NK-92 (cell line): ENCODE measurements around the gene RNF26.

Experiments used
- DNase-seq: peaks from one replicate; lab custom pipeline; 2025; ENCODE audit not compliant: unreplicated experiment; lab: John Stamatoyannopoulos, UW

RNF26 gene

DNA sequence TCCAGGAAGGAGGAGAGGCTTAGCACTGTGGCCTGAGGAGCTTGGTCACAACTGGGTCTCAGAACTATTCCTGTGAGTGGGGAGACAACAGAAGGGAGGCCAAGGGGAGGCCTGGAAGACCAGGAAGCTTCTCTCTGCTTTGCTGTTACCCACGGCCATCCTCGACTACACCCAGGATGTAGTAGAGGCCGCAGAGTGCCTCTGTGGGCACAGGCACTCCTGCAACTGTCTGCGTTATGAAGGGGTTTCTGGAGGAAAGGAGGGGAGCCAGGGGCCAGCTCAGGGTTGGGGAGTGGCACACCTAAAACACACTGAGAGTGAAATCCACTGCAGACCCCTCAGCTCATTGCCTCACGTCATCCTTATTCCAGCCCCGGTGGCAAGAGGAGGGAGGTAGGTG, 16.0 kb downstream of the RNF26 start:
- DNase-seq: no peak

DNA sequence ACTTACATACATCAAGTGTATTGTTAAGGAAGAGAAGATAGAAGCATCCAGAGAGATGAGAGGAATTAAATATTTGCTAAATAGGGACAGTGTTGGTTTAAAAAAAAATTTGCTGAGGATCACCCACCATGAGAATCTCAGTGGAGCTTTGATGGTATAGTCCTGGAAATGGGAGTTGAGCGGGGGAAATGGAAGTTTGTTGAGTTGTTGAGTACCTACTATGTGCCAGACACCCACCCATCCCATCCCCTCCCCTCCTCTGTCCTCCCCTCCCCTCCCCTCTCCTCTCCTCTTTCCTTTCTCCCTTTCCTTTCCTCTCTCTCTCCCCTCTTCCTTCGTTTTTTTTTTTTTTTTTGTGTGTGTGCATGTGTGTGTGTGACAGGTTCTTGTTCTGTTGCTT, 16.9 kb downstream of the RNF26 start:
- no peak for DNase-seq

DNA sequence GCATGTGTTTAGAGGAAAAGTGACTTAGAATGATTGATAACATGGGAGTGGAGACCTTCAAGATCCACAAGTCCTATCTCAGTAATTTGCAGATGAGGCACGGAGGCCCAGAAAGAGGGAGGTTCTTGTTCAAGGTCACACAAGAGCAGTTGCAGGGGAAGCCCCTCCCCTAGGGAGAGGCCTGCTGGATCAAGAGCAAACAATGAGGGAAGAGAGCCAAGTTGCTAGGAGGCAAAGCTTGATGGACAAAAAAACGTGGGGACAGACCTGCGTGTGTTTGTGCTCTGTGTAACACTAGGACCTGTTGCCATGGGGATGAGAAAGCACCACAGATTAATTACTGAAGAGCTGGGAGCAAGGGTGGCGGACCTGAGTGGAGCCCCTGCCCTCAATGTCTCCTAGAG, 18.5 kb downstream of the RNF26 start:
- no peak for DNase-seq

DNA sequence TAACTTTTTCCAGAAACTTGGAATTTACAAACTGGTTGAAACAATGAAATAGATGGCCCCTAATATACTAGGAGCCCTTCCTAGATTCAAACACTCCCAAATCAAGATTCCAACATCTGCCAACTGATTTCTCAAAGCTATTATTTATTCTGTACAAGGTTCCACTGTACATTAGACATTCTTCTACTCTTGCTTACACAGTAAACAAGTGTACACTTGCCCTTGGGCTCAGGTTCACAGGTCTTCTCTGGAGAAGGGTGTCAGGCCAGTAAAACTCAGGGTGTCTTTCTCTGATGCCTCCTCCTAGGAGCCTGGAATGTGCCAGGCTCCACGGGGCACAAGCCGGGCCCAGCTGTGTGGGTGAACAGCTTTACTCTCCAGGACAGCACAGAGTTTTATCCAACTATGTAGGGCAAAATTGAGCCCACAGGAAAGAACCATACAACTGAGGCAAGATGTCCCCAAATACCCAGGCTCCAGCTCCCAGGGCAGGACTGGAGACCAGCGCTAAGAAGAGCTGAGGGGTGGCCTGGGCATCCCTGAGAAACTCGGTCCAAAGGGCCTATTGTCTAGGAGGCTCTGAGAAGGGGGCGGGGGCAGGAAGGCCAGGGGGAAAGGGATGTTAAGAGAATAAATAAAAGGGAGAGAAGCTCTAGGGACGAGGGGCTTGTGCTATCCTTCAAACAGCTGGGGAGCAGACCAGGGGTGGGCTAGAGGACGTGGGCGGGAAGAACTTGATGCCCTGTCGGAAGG, 20.9 kb downstream of the RNF26 start:
- no peak for DNase-seq

DNA sequence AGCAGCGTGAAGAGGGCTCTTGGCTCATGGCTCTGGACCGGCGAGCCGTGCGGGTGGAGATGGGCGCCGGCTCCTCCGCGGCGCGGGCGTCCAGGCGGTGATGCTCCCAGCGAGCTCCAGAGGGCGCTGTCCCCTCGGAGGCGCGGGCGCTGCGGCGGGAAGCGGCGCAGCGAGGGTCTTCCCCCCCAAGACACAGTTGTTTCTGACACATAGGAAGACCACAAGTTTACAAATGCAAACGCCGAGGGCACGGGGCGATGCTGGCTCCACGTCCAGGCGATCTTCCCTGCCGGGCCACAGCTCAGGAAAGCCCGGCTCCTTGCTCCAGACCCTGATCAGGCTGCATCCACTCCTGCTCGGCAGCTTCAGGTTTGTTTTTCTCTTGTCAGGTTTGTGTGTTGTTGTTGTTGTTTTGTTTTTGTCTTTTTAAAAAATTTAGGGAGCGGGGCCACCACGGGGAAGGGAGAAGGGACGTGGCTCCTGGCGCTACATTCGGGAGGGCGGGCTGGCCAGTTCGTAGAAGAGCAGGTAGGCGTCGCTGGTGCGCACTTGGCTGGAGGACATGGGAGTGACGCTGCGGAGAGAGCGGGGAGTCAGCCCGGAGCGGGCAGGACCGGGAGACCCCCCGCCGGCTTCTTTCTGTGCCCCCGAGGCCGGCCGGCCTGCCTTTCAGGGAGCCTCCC, 22.2 kb downstream of the RNF26 start:
- no peak for DNase-seq

DNA sequence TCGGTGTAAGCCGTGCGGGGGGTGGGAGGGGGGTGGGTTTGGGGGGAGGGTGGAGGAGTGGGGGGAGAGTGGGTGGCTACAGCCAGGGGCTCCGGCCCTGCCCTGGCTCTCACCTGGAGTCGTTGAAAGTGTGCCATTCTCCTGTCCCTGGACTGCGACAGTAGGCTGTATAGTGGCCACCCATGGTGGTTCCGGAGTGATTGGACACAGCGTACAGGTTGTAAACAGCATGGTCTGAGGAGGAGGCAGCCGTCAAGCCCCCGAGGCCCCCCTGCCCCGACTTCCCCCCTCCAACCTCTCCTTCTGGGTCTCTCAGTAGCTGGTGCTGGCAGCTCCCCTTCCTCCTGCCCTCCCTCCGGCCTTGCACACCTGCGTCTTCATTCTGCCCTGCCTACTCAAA, 22.7 kb downstream of the RNF26 start:
- no peak for DNase-seq

DNA sequence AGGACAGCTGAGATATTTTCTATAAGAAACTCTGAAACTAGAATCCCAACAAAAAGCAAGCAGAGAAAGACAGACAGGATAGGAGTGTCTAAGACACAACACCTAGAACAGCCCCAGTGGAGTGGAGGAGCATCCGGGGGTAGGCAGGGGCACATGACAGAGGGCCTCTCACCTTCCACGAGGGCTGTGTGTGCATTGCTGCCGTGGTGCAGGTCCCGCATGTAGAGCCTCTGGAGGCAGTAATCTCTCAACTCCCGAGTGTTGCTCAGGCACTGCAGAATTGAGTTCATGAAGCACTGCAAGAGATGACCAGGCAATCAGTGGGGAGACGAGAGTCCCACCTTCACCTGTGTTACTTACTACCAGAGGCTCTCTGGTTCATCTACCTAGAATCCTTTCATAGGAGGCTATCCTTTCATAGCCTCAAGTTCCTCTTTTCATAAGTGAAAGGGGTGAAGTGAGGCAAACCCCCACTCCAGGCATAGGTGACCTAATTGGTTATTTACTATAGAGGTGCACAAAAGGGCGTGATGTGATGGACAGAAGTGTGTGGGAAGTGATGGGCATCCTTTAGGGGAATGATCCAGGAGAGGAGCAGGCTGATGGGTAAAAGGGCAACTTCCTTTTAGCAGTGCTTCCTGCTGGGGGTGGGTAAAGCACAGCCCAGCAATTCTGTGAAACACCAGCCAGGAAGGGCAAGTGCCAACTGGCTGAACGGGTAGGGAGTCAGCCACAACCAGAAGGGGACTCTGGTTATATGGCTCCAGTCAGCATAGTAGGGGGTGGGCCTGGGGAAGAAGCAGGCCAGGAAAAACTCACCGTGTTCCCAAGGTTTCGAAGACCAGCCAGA, 25.3 kb downstream of the RNF26 start:
- DNase-seq: no peak

DNA sequence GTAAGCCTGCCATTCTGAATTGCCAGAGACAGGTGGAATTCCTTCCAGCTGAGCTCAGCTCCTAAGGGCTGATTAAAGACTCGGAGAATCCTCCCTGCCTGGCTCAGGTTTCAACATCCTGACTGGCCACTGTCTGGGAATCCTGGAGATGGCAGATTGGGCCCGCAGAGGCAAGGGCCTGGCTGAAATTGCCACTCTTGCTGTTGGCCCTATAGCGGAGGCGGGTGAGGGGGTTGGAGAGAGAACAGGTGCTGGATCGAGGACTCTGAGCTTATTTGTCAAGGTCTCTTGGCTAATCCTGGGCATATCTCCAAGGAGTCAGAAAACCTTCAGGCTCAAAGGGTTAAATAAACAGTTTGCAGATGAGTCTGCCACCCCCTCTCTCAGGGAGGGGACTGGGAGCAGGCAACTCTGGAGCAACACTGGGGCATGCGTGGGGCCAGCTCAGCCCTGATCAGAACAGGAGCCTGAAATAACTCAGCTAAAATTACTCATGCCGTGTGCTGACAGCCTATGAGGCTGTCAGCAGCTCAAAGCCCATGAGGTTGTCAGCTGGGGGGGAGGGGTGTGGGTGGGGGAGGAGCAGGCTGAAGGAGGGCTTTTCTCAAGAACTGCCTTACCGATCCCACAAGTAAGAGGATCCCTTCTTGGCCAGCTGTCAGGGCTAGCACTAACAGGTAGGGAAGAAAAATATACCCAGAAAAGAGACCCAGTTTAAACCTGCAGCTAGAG, 26.9 kb downstream of the RNF26 start:
- no peak for DNase-seq

DNA sequence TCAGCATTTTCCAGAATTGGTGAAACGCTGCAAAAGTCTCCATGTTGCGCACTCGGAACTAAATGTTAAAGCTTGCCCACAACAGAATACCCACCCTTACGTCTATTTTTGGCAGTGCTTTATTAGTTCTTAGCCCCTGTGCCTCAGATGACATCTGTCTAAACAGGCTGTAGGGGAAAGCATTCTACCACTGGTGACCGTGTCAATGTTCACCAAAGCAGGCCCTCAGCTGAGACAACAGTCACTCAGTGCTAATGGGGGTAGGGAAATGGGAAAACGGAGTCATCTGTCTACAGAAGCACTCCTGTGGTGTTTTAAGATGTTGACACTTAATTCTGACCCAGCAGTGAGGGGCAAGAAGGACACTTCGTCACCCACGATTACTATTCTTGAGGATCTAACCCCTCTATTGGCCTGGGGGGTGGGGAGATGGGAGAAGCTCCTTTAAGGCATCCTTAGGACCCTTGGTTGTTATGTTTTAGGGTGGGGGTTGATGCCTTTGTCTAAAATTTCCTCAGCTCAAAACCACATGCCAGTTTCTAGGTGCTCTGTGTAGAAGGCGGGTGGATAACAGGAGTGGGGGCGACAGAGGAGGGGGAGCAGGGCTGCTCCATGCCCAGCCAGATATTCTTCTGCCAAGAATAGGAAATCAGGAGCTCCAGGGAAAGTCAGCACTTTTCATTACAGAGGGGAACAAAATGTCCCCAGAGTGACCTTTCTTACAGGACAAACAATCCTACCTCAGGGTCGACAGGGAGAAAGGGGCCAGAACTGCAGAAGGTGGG, 27.8 kb downstream of the RNF26 start:
- DNase-seq: no peak

DNA sequence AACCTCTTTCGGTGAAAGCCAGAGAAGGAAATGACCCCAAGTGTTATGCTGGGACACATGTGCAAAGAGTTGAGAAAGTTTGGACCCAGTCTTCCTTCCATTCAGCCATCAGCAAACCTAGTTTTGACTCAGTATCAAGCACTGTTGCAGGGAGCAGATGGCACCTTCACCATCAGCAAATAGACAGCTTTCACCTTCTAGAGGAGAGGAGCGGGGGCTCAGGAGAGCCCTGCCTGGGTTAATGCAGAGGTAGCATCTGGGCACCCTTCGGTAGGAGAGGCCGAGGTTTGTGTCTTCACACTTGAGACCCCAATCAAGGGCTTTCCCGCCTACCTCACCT, 28.4 kb downstream of the RNF26 start:
- no peak for DNase-seq

DNA sequence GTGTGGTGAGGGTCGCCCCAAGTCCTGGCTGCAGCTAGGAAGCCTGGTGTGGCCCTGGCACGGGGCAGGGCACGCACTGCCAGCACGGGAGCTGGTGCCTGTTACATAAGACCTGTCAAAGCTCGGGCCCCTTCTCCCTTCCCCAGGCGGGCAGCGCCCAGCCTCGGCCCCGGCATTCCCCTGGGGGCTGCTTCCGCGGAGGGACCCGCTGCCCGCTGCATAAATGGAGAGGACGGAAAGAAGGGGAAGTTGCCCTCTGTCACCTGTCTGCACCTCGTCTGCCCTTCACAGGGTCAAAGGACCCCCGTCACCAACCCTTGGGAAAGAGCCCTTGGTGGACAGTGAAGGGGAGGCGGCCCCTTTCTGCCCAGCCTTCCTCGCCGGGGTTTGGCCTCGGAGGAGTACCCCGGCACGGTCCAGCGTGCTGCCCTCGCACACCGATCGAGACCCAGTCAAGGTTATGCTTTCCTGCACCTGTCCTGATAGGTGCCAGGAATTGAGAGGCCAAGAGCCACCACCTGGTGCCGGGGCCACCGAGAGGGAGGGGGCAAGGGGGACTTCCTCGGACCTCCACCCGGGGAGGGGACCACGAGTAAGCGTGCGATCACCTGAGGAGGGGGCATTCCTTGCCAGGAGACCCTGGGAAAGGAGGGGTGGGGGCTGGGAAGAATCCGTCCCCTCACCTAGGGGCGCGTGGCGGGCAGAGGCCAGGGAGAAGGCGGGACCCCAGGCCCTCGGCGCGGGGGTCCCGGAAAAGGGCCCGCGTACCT, 28.9 kb downstream of the RNF26 start:
- DNase-seq: no peak

DNA sequence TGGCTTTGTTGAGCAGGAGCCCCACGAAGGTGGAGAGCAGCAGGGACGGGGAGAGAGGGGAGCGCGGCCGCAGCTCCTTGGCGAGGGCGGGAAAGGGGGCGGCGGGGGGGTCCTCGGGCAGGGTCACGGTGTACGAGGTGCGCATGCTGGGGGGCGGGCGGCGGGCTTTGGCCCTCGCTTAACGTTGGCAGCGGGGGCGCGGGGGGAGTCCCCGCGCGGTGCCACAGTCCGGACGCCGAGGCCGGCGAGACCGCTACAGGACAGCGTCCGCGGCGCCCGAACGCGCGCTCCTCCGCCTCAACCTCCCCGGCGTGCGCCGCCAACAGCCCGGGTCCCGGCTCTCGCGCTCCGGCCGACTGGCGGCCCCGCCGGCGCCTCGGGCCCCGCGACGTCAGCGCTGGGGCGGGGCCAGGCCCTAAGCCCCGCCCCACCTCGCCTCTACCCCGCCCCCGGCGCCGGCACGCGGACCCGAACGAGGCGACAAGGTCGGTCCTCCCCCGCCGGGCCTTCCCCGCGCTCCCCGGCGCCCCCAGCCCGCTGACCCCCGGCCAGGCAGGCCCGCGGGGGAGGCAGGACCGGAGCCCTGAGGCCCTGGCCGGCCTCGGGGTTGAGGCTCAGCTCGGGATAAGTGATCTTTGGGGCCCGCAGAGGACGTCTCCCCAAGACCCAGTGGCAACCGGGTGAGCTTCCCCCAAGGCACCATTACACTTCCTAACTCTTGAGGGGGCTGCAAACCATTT, 29.7 kb downstream of the RNF26 start:
- no peak for DNase-seq

DNA sequence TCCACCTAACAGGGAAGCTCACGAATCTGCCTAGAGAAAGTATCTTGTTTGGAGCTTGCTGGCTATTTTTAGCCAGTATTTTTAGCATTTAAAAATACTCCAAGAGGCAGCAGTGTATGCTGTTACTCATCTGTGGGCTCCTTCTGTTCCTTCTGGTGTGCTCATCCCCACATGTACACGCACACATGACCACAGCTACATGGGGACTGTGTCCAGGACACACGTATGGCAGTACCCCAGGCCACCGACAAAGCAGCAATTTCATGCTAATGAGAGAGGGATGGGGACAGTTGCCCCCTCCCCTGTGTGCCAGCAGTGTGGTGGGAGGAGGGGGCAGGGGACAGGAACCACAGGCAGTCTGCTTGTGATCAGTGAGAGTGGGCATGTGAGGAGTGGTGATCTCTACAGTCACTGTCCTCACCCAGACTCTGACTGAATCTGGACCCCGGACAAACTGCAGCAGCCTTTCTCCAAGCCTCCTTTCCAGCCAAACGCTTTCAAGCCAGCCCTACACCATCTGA, 30.8 kb downstream of the RNF26 start:
- DNase-seq: no peak

DNA sequence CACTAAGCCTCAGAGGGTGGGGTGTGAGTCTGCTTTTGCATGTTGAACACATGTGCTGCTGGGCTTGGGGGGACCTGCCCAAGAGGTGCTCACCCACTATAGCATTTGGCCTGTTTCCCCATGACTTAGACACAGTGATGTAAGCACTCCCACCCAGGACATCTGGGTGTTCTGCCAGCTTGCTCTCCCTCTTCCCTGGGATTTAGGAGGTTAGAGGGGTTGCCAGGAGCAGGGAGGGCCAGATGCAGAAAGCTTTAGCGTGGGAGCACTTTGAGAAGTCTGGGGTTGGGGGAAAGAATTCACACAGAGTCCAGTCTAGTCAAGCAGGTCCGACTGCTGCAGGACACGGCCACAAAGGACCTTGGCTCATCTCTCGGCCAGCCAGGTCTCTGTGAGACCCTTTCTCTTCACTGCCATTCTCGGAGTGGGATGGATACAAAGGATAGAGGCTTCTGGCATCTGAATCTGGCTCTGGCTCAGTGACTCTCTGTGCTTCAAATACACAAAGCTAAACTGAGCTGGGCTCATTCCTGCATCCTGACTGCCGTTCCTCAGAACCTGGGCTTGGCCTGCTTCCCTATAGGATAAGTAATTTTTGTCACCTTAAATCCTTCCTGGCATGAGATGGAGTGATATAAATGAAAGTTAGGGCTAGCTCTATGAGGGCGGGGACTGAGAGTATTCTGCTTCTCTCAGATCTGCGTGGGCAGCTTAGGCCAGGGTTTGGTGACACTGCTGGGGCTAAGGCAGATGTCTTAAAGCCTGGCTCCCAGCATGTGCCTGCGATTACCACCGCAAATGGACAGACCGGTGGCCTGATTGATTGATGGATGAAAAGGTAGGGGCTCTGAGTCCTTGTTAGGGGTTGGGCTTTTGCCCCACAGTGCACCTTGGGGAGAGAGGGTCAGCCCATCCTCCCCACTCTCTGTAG, 32.6 kb downstream of the RNF26 start:
- no peak for DNase-seq

DNA sequence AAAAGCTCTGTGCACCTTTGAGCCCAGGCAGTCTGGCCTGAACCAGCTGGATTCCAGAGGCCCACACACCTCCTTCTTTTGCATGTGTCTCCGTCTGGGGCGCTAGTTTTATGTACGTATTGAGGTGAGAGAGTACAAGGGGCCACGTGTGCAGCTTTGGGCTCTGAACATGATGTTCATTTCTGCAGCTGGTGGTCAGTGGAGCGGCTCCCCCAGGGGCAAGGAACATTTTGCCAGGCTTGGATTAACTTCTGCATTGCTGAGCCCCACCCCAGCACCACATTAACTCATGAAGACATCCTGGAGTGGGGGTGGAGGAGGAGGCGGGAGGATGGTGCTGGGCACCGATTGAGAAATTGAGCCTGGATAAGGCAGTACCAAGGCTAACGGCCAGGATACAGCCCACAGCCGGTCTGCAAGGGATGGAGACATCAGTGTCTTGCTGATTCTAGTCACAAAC, 33.4 kb downstream of the RNF26 start:
- DNase-seq: no peak

DNA sequence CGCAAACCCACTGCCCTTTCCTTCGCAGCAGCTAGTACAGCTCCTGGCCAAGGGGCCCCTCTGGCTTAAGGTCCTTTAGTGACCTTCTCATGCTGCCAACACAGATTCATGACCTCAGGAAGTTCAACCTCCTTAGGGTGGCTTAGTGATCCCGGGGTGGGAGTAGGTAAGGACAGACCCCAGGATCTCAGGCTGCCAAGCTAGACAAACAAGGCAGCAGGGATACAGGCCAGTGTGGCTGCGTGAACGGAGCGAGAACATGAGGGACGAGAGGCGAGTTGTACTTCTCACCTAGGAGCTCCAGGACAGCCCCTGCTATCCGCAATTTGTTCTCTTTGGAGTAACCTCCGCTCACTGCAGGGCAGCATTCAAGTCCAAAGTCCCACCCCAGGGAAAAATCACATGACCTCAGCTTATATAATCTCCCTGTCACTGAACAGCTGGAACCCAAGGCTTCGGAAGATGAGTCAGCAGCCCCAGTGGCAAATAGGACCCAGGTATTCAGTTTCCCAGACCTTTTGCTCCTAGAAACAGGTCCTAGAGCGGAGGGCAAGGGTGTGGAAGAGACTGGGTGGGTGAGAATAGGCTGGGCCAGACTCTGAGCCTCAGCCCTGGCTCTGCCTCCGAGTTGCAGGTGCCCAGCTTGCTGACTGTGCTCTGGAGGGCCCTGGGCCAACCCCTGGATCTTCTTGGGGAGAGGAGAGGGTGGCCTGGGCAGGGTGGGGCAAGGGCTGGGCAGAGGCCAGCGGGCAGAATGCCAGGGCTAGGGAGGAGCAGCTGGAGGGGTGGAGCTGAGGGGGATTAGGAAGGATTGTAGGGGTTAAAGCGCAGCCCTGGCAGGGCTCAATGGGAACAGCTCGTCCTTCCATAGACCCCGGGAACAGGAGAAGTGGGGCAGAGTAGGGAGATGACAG, 34.1 kb downstream of the RNF26 start:
- DNase-seq: no peak
